Fibroblast of gingiva (primary cell): ENCODE results near the gene TAS2R1.

Experiments
- DNase-seq: peaks from one replicate; pipeline ENCODE4 v3.0.0-alpha.2; 2011; ENCODE audit warnings: low read depth

The TAS2R1 gene

GRCh38 chr5:9630251-9630650 lies at the start of gene TAS2R1:
TSS of gene TAS2R1 (minus strand) at chr5:9630351. CDS start at chr5:9630032, 319 bp downstream.
- no peak for DNase-seq

DNA sequence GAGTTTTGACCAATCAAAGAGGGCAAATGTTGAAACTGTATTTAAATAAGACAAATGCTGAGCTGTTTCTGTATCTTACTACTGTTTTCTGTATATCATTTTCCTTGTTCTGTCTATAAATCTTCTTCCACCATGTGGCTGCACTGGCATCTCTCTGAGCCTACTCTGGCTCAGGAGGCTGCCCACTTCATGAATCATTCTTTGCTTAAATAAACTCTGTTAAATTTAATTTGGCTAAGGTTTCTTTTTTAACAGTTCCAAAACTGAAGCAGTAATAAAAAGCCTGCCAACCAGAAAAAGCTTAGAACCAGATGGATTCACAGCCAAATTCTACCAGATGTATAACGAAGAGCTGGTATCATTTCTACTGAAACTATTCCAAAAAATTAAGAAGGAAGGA lies 40.2 kb upstream of the TAS2R1 start:
- DNase-seq = peak; percentile 40

DNA sequence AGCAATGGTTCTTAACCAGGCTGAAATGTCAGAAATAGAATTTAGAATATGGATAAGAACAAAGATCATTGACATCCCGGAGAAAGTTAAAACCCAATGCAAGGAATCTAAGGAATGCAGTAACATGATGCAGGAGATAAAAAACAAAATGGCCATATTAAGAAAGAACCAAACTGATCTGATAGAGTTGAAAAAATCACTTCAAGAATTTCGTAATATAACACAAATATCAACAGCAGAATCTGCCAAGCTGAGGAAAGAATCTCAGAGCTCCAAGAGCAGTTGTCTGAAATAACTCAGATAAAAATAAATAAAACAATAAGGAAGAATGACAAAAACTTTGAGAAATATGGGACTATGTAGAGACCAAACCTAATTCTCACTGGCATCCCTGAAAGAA lies 37.8 kb upstream of the TAS2R1 start:
- peak; percentile 22 for DNase-seq

DNA sequence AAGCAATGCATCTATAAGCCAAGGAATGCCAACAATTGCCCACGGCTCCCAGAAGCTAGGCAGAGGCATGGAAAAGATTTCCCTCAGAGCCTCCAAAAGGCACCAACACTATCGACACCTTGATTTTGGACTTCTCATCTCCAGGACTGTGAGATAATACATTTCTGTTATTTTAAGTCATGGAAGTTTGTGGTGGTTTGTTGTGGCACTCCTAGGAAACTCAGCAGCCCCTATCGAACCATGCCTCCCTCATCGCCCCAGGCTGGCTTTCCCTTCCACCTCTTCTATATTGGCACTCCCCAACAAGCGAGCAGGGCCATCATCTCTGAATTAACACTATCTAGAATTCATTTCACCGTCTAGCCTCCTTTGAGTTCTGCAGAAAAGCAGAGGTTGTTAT lies 33.7 kb upstream of the TAS2R1 start:
- no peak for DNase-seq

GRCh38 chr5:9661316-9662015 lies 31.3 kb upstream of the TAS2R1 start:
- DNase-seq = peak; percentile 11

DNA sequence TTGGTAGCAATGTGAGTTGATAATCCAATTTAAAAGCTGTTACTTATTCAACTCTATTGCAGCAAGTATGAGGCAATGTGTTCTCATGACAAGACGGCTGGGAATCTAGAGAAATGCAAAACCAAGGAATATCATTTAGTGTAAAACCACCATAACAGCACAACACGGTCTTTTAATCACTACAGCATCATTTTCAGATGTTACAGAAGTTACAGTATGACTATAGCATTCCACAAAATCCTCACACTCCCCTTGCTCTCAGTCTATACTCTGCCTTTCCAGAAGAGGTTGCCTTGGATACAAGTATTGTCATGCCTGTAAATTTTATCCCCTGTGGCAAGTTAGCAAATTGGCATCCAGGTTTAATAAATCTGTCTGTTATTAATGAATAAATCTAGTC lies 28.6 kb upstream of the TAS2R1 start:
- peak; percentile 75 for DNase-seq

DNA sequence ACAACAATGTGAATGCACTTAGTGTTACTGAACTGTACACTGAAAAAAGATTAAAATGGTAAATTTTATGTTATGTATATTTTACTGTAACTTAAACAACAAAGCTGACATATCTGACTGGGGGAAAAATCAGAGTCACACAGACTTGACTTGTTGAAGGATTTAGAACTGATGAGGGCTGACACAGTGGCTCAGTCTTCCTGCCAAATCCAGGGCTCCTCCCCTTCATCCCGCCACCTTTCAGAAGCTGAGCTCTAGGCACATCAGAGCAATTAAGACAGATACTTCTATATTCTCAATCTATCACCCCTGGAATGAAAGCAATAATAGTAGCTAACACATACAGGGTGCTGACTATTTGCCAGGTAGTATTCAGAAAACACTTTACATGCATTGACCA lies 27.7 kb upstream of the TAS2R1 start:
- DNase-seq = no peak

DNA sequence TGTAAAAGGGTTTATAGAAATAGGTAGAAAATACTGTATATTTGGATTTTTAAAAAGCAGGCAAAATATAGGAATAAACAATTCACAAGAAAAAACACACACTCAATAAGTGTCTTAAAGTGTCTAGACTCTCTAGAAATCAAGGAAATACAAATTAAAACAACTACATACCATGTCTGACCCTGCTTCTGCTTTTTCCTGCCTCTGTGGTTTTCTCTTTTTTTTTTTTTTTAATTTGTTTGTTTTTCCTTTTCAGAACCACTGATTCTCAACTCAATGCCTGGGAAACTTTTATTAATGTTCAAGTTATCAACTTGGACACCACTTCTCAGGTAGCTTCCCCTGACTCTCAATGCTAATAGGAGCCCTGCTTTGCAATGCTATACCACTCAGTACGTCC lies 25.5 kb upstream of the TAS2R1 start:
- no peak for DNase-seq

DNA sequence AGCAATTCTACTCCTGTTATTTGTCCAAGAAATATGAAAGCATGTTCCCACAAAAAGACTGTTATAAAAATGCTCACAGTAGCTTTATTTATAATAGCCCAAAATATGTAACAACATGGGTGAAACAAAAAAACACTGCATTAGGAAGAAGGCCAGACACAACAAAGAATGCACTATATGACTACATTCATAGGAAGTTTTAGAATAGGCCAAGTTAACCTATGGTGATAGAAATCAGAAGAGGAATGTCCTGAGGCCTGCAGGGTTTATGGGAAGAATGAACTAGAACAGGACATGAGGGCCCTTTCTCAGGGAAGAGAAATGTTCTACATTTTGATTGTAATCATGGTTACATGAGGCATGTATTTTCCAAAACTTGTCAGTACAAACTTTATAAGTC lies 24.7 kb upstream of the TAS2R1 start:
- no peak for DNase-seq

DNA sequence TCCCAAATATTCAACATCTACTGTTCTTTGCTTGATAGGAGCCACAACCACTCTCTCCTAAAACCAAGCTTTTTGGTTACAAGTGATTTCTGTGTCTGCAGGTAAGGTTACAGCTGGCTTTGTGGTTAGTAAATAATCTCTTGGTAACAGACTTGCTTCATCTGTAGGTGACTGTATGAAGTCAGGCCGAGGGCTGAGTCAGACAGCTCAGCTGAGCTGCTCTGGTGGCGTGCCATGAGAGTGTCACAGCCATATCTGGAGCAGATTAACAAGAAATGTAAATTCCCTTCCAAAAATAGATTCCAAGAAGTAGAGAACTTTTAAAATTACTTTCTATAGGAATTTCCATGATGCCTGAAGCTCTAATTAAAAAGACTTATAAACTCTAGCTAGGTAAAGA lies 23.7 kb upstream of the TAS2R1 start:
- peak; percentile 89 for DNase-seq

DNA sequence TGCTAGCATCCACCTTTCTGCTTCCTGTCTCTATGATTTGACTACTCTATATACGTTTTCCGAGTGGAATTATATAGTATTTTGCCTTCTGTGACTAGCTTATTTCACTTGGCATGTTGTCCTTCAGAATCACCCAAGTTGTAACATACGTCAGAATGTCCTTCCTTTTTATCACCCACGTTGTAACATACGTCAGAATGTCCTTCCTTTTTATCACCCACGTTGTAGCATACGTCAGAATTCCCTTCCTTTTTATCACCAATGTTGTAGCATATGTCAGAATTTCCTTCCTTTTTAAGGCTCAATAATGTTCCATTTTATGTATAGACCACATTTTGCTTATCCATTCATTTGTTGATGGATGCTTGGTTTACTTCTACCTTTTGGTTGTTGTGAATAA lies 22.9 kb upstream of the TAS2R1 start:
- DNase-seq = no peak

DNA sequence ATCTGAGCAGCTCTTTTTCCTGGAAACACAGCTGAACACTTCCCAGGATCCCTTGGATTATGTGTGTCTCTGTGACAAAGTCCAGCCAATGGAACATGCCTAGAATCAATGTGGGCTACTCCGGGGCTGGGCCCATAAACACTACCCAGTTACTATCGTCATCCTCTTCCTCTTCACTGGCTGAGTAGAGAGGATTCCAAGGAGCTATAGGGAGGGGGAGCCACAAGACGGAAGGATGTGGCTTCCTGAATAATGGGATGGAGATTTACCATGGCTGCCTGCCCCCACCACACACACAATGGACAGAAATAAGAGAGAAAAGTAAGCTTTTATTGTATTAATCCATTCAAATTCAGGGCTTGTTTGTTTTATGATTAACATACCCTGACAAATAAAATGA lies 22.1 kb upstream of the TAS2R1 start:
- no peak for DNase-seq

DNA sequence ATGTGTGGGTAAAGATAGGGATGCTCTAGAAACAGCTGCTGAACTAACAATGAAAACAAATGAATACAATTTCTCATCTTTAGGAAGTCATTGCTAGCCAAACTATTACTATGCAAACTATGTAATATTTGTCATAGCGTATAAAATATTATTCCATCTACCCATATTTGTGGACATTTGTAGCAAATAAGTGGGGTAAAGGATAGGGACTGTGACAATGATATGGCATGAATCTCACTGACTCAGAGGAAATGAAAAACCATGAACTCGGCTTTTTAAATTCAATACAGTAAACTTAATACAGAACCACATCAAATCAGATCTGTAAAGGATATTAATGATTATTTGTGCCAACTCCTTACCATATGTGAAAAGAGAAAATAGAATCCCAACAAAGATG lies 16.7 kb upstream of the TAS2R1 start:
- DNase-seq = no peak

GRCh38 chr5:9644630-9645029 lies 14.5 kb upstream of the TAS2R1 start:
- DNase-seq = no peak

DNA sequence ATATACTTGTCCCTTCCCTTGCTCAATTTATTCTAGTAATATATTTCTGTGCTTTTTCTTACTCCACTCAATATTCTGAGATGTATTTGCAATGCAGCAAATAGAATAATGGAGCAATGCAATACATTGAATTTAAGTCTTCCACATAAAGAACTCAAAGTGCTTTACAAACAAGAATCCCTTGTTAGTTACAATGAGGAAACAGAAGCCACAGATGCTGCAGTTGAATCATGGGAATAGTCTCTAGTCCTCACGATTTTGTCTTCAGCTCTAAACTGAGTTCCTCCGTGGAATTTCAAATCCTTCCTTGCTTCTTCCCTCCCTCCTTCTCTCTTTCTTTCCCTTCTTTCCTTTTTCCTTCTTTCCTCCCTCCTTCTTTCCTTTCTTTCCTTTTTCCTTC lies 12.5 kb upstream of the TAS2R1 start:
- no peak for DNase-seq

- no peak for DNase-seq
Observed at GRCh38 chr5:9641806-9642355, 11.7 kb upstream of the TAS2R1 start.

DNA sequence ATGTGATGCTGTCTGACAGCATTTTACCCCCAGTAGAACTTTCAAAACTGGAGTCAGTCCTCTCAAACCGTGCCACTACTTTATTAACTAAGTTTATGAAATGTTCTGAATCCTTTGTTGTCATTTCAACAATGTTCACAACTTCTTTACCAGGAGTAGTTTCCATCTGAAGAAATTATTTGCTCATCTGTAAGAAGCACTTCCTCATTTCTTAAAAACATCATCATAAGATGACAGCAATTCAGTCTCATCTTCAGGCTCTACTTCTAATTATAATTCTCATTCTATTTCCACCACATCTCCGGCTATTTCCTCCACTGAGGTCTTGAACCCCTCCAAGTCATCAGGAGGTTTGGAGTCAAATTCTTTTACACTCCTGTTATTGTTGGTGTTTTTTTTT lies 2.3 kb upstream of the TAS2R1 start:
- DNase-seq = no peak

DNA sequence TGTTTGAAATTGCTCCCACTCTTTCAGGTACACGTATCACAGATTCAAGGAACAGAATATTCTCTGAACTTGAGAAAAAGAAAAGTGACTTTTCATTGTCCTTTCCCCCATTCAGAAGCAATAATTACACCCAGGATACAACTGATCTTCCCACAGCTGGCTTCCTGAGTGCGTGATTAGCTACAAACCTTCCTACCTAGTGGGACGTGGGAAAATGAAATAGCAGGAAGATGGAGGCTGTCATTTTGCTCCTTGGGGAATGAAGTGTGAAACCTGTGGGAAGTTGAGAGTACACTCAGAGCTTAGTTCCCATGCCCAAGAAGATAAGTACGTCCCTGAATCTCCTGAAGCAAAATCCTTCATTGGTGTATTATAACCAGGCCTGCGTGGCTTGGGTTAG lies 2.6 kb downstream of the TAS2R1 start:
- DNase-seq = no peak

DNA sequence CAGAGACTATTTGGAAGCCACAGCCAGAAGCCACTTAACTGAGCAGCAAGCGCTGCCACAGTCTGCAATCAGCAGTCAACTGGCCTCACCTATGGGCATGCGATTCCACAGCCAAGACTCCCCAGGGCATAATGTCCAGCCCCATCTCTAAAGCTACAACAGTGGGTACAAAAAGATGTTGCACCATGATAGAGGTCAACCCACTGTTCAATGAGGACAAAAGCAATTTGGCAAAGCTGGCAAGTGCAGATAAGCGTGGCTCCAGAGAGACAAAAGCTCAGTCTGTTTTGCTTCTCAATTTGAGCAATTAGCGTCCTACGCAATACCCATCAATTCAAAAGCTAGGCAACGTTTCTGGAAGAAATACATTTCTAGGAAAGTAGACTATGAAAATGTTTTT lies 3.2 kb downstream of the TAS2R1 start:
- DNase-seq = no peak

GRCh38 chr5:9625731-9626130 lies 4.4 kb downstream of the TAS2R1 start:
- no peak for DNase-seq

- no peak for DNase-seq
Observed at GRCh38 chr5:9625286-9625685, 4.9 kb downstream of the TAS2R1 start.

- no peak for DNase-seq
Observed at GRCh38 chr5:9624196-9624947, 5.8 kb downstream of the TAS2R1 start.

DNA sequence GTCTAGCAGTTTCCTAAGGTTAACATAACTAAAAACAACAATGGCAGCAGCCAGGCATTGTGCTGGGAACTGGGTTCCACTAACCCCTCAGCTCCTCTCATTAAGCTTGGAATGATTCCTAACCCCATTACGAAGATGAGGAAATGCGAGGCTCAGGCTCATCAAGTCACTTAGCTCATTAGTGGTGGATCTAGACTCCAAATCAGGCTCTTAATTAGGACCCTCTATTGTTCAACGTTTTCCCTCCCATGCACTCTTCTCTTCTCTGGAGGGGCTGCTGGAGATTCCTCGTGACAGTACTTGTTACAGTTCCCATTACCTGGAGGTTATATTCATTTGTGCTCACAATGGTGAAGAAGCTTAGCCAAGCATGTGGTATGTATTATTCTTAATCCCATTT lies 6.5 kb downstream of the TAS2R1 start:
- no peak for DNase-seq
